SK-N-MC (cell line): ENCODE data around the gene RAB30.

ENCODE experiments used
- EZH2 ChIP-seq: fragments of 200-600 bp; sonication (generic); IDR thresholded peaks from one replicate; pipeline ENCODE4 v1.6.1; 2017; ENCODE audit warnings: antibody characterized with exemption
- FOXP2 ChIP-seq: optimal IDR thresholded peaks from 2 replicates; pipeline ENCODE3; 2011; ENCODE audit warnings: mild to moderate bottlenecking, moderate library complexity; ENCODE audit not compliant: insufficient read depth; ENCODE audit errors: extremely low read length, control extremely low read depth
- POLR2AphosphoS5 ChIP-seq: IDR thresholded peaks from 2 replicates; pipeline ENCODE4 v1.6.1; 2012; ENCODE audit warnings: mild to moderate bottlenecking, low read depth, low read length, borderline replicate concordance

GRCh38 chr11:83047515-83048225, 24.0 kb downstream of the RAB30 start:
- TF ChIP-seq EZH2 (no peak), FOXP2 (no peak), POLR2AphosphoS5 (no peak)
